A549 (cell line): Measurements from ENCODE around the gene NOC4L. TPM values are rescaled to one million over a fixed set of nuclear protein-coding genes. Genes with fewer than 3 reads are reported as not detected.

Source experiments
- ATAC-seq, 2 experiments: fragments of 200-7000 bp in 1 of 2; fragments of >200 bp in 1 of 2; cut with Nextera tagmentation in 1 of 2; cut with Tn5 transposase in 1 of 2; 3 replicates each; pipeline versions ENCODE4 v1.8.0 to v1.9.1; 2018 to 2020; ENCODE audit warnings: mild to moderate bottlenecking in 1 of 2, moderate library complexity in 1 of 2
- CTCF ChIA-PET: fragments of 300-600 bp; sonication (Branson Sonifier 250); formaldehyde crosslinking; extraction: SDS; loops from one replicate; lab custom pipeline; 2021; ENCODE audit warnings: antibody characterized with exemption, inconsistent platforms; lab: Yijun Ruan, JAX
- POLR2A ChIA-PET: fragments of 350-600 bp; formaldehyde crosslinking; extraction: SDS; loops from one replicate; lab custom pipeline; 2021; ENCODE audit warnings: antibody characterized with exemption, inconsistent platforms; lab: Yijun Ruan, JAX
- DNase-seq, 2 experiments: peaks; one replicate each; pipeline versions ENCODE4 v3.0.0 to v3.0.0-alpha.2; 2011 to 2016; ENCODE audit warnings: low read depth in 1 of 2, low spot score in 1 of 2
- FAIRE-seq: peaks from 2 replicates; lab custom pipeline; 2011; peaks lifted over from hg19 to GRCh38; lab: Jason Lieb, UNC
- H3K27ac ChIP-seq, 2 experiments: fragments of >200 bp; sonication (Bioruptor Twin); formaldehyde crosslinking; 3 replicates each; pipeline ENCODE4 v1.5.1; 2016 to 2017
- H3K4me1 ChIP-seq: fragments of >200 bp; sonication (Bioruptor Twin); formaldehyde crosslinking; 3 replicates; pipeline ENCODE4 v1.6.1; 2016
- H3K4me2 ChIP-seq: fragments of >200 bp; sonication (Bioruptor Twin); formaldehyde crosslinking; 3 replicates; pipeline ENCODE4 v1.6.1; 2016
- H3K4me3 ChIP-seq: fragments of >200 bp; sonication (Bioruptor Twin); formaldehyde crosslinking; 3 replicates; pipeline ENCODE4 v1.5.1; 2016
- H3K9me3 ChIP-seq: fragments of >200 bp; sonication (Bioruptor Twin); formaldehyde crosslinking; 3 replicates; pipeline ENCODE4 v1.6.1; 2016
- CEBPB ChIP-seq, 2 experiments: fragments of >200 bp in 1 of 2; sonication (Bioruptor Twin) in 1 of 2; formaldehyde crosslinking in 1 of 2; IDR thresholded peaks; 2 replicates each; pipeline ENCODE4 v1.6.1; 2012 to 2016
- CHD2 ChIP-seq: fragments of 150-350 bp; IDR thresholded peaks from 2 replicates; pipeline ENCODE4 v1.6.1; 2014; ENCODE audit warnings: low read length; ENCODE audit not compliant: partially characterized antibody
- FOSB ChIP-seq: fragments of 250-450 bp; sonication (Bioruptor Pico); IDR thresholded peaks from 2 replicates; pipeline ENCODE4 v1.5.0; 2020; ENCODE audit warnings: mild to moderate bottlenecking, moderate library complexity
- GATA3 ChIP-seq: IDR thresholded peaks from 2 replicates; pipeline ENCODE4 v1.6.1; 2012; ENCODE audit warnings: borderline replicate concordance
- HEYL ChIP-seq: fragments of 250-450 bp; sonication (Bioruptor Pico); IDR thresholded peaks from 2 replicates; pipeline ENCODE4 v1.8.0; 2021; ENCODE audit warnings: mild to moderate bottlenecking, moderate library complexity
- HOXB13 ChIP-seq: fragments of 250-450 bp; sonication (Bioruptor Pico); IDR thresholded peaks from 2 replicates; pipeline ENCODE4 v1.5.0; 2020; ENCODE audit warnings: low read depth, mild to moderate bottlenecking, moderate library complexity
- HOXB5 ChIP-seq: fragments of 250-450 bp; sonication (Bioruptor Pico); IDR thresholded peaks from 2 replicates; pipeline ENCODE4 v1.5.0; 2020; ENCODE audit warnings: mild to moderate bottlenecking, moderate library complexity
- MYC ChIP-seq: IDR thresholded peaks from 2 replicates; pipeline ENCODE4 v1.6.1; 2012; ENCODE audit warnings: mild to moderate bottlenecking, inconsistent platforms, low read length, improper control_type of control experiment, borderline replicate concordance
- NPAS2 ChIP-seq: fragments of 250-450 bp; sonication (Bioruptor Pico); IDR thresholded peaks from 2 replicates; pipeline ENCODE4 v1.8.0; 2022; ENCODE audit warnings: mild to moderate bottlenecking, moderate library complexity, borderline replicate concordance
- RAD21 ChIP-seq, 2 experiments: fragments of >200 bp in 1 of 2; sonication (Bioruptor Twin) in 1 of 2; formaldehyde crosslinking in 1 of 2; IDR thresholded peaks in 1 of 2; conservative IDR thresholded peaks in 1 of 2; 2 replicates in 1 of 2; 3 replicates in 1 of 2; pipeline ENCODE4 v1.6.1; 2012 to 2018; ENCODE audit warnings: inconsistent platforms in 1 of 2
- ZC3H11A ChIP-seq: fragments of 450-650 bp; IDR thresholded peaks from 2 replicates; pipeline ENCODE4 v1.6.1; 2014; ENCODE audit warnings: antibody characterized with exemption, mild to moderate bottlenecking
- ZSCAN20 ChIP-seq: fragments of 250-450 bp; sonication (Bioruptor Pico); IDR thresholded peaks from 2 replicates; pipeline ENCODE4 v1.8.0; 2022; ENCODE audit warnings: mild to moderate bottlenecking, moderate library complexity
- WGBS: methylation state at CpG from one replicate; pipeline ENCODE4 v1.1.6; 2017; ENCODE audit errors: missing lambda C conversion rate; 5-methylcytosine and 5-hydroxymethylcytosine counted together
- polyA plus RNA-seq, 4 experiments: library from polyadenylated mRNA; depleted of rRNA in 3 of 4; stranded (reverse); fragments of >200 nt; fragmentation: RNase III in 1 of 4; extraction: RNeasy Plus Mini Kit Qiagen cat#74134 plus additional on column Dnase treatment in 1 of 4; gene quantifications; 2 replicates in 3 of 4; 3 replicates in 1 of 4; pipeline ENCODE4 v1.2.3, GENCODE V29; 2011 to 2017
- TF ChIP-seq, protein P1 (sequence below): fragments of 450-650 bp; IDR thresholded peaks from 2 replicates; pipeline ENCODE4 v1.6.1; 2014; ENCODE audit warnings: antibody characterized with exemption
- TF ChIP-seq, protein P2 (sequence below): fragments of 200-600 bp; sonication (generic); IDR thresholded peaks from 2 replicates; pipeline ENCODE4 v1.6.1; 2016; ENCODE audit warnings: antibody characterized with exemption, mild to moderate bottlenecking, moderate library complexity
- TF ChIP-seq, protein P3 (sequence below): fragments of >200 bp; sonication (Bioruptor Twin); formaldehyde crosslinking; IDR thresholded peaks from 3 replicates; pipeline ENCODE4 v1.5.1; 2016
- TF ChIP-seq, protein P4 (sequence below): fragments of >200 bp; sonication (Bioruptor Twin); formaldehyde crosslinking; IDR thresholded peaks from 3 replicates; pipeline ENCODE4 v1.6.1; 2016
- TF ChIP-seq, protein P5 (sequence below): IDR thresholded peaks from 2 replicates; pipeline ENCODE4 v1.6.1; 2012

Gene NOC4L
- polyA plus RNA-seq, 2 of the 4 experiments (the other 2 are of a cell fraction), result 12.1 to 34.1 TPM

DNA sequence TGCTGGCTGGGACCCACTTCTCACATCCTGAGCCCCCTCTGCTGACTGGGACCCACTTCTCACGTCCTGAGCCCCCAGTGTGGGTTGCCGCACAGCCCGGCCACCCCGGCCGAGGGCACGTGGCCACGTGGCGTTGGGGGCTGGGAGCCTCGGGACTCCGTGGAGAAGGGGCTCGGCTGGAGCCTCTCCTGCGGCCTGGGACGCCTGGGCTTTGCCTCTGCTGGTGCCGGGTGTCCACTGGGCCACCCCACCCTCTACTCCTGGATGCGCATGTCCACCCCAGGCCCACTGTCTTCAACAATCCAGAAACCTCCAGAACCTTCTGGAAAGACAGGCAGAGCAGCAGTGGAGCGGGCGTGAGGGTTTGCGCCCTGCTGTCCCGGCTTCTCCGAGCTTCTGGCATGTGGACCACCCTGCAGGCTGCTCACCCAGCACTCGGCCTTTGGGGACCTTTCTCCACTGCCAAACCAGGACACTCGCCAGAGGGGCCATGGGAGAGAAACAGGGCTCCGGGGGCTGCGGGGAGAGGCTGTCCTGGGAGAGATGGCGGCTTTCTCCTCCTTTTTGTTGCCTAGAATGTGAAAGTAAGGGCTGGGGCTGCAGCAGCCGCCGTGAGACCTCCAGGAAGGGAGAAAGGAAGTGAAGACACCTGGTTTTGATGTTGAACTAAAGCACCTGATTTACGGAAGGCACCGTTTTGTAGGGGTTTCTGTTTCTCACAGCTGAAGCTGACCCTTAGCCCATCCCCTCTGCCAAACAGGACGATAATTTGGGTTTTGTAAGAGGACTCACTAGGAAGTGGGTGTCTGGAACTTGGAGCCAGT lies 30.0 kb downstream of the NOC4L start:
- ATAC-seq (no peak), DNase-seq (no peak), FAIRE-seq (no peak)
- Histone ChIP-seq H3K4me1 (peaks cover 9% of the 10 kb centered on the region; the same call in 2 of the 3 replicates), H3K4me3 (no peak overlapping the region), H3K9me3 (no peaks in the 10 kb centered on the region), H3K27ac (no peak overlapping the region), H3K4me2 (no peak overlapping the region)
- CTCF ChIA-PET, result interaction anchor here (0.6 to 2.6 kb wide), 9 partner anchors 11 to 457 kb away, joined by 3 to 7 read pairs (median 5); no protein-coding TSS in a partner anchor
- POLR2A ChIA-PET, result no interaction called here
- WGBS, result 74% methylated on average over 17 of the region's 30 CpGs
- TF ChIP-seq CEBPB (IDR thresholded peaks at IDR 0.05) (no peak), FOSB (CRISPR knock-in tag) (no peak), ZC3H11A (no peak), HOXB5 (CRISPR knock-in tag) (no peak), MYC (no peak), RAD21 (conservative IDR thresholded peaks at IDR 0.05 in 1 of 2, IDR thresholded peaks at IDR 0.05 in 1 of 2) (no peak), NPAS2 (CRISPR knock-in tag) (no peak), ZSCAN20 (CRISPR knock-in tag) (no peak), GATA3 (no peak), HOXB13 (CRISPR knock-in tag) (no peak), HEYL (CRISPR knock-in tag) (no peak), CHD2 (no peak)
- TF ChIP-seq, protein P1, sequence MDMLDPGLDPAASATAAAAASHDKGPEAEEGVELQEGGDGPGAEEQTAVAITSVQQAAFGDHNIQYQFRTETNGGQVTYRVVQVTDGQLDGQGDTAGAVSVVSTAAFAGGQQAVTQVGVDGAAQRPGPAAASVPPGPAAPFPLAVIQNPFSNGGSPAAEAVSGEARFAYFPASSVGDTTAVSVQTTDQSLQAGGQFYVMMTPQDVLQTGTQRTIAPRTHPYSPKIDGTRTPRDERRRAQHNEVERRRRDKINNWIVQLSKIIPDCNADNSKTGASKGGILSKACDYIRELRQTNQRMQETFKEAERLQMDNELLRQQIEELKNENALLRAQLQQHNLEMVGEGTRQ, result no peak
- TF ChIP-seq, protein P2, sequence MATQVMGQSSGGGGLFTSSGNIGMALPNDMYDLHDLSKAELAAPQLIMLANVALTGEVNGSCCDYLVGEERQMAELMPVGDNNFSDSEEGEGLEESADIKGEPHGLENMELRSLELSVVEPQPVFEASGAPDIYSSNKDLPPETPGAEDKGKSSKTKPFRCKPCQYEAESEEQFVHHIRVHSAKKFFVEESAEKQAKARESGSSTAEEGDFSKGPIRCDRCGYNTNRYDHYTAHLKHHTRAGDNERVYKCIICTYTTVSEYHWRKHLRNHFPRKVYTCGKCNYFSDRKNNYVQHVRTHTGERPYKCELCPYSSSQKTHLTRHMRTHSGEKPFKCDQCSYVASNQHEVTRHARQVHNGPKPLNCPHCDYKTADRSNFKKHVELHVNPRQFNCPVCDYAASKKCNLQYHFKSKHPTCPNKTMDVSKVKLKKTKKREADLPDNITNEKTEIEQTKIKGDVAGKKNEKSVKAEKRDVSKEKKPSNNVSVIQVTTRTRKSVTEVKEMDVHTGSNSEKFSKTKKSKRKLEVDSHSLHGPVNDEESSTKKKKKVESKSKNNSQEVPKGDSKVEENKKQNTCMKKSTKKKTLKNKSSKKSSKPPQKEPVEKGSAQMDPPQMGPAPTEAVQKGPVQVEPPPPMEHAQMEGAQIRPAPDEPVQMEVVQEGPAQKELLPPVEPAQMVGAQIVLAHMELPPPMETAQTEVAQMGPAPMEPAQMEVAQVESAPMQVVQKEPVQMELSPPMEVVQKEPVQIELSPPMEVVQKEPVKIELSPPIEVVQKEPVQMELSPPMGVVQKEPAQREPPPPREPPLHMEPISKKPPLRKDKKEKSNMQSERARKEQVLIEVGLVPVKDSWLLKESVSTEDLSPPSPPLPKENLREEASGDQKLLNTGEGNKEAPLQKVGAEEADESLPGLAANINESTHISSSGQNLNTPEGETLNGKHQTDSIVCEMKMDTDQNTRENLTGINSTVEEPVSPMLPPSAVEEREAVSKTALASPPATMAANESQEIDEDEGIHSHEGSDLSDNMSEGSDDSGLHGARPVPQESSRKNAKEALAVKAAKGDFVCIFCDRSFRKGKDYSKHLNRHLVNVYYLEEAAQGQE, result no peak
- TF ChIP-seq, protein P3, sequence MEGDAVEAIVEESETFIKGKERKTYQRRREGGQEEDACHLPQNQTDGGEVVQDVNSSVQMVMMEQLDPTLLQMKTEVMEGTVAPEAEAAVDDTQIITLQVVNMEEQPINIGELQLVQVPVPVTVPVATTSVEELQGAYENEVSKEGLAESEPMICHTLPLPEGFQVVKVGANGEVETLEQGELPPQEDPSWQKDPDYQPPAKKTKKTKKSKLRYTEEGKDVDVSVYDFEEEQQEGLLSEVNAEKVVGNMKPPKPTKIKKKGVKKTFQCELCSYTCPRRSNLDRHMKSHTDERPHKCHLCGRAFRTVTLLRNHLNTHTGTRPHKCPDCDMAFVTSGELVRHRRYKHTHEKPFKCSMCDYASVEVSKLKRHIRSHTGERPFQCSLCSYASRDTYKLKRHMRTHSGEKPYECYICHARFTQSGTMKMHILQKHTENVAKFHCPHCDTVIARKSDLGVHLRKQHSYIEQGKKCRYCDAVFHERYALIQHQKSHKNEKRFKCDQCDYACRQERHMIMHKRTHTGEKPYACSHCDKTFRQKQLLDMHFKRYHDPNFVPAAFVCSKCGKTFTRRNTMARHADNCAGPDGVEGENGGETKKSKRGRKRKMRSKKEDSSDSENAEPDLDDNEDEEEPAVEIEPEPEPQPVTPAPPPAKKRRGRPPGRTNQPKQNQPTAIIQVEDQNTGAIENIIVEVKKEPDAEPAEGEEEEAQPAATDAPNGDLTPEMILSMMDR, result no peak
- TF ChIP-seq, protein P4, sequence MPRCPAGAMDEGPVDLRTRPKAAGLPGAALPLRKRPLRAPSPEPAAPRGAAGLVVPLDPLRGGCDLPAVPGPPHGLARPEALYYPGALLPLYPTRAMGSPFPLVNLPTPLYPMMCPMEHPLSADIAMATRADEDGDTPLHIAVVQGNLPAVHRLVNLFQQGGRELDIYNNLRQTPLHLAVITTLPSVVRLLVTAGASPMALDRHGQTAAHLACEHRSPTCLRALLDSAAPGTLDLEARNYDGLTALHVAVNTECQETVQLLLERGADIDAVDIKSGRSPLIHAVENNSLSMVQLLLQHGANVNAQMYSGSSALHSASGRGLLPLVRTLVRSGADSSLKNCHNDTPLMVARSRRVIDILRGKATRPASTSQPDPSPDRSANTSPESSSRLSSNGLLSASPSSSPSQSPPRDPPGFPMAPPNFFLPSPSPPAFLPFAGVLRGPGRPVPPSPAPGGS, result no peak
- TF ChIP-seq, protein P5, sequence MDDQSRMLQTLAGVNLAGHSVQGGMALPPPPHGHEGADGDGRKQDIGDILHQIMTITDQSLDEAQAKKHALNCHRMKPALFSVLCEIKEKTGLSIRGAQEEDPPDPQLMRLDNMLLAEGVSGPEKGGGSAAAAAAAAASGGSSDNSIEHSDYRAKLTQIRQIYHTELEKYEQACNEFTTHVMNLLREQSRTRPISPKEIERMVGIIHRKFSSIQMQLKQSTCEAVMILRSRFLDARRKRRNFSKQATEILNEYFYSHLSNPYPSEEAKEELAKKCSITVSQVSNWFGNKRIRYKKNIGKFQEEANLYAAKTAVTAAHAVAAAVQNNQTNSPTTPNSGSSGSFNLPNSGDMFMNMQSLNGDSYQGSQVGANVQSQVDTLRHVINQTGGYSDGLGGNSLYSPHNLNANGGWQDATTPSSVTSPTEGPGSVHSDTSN, result no peak
